22Rv1 (cell line): Measurements from ENCODE around the gene ERMAP.

Source experiments
- H3K27ac ChIP-seq: fragments of 450-650 bp; 2 replicates; pipeline ENCODE4 v1.5.1; 2017
- CTCF ChIP-seq: fragments of 450-650 bp; IDR thresholded peaks from 2 replicates; pipeline ENCODE4 v1.5.1; 2017; ENCODE audit warnings: mild to moderate bottlenecking
- ZFX ChIP-seq: fragments of 450-650 bp; IDR thresholded peaks from 2 replicates; pipeline ENCODE4 v1.6.1; 2017; ENCODE audit warnings: antibody characterized with exemption, borderline replicate concordance

The ERMAP gene

GRCh38 chr1:42834803-42835202, 17.9 kb downstream of the ERMAP start:
- TF ChIP-seq ZFX (no peak), CTCF (no peak)
- no peak overlapping the region for H3K27ac ChIP-seq

- TF ChIP-seq CTCF (no peak), ZFX (no peak)
- H3K27ac ChIP-seq = no peak overlapping the region
Measured at GRCh38 chr1:42835422-42835821, 18.5 kb downstream of the ERMAP start.

- no peak overlapping the region for H3K27ac ChIP-seq
Measured at GRCh38 chr1:42837709-42838108, 20.8 kb downstream of the ERMAP start.

GRCh38 chr1:42838482-42839190, 21.7 kb downstream of the ERMAP start:
- no peak overlapping the region for H3K27ac ChIP-seq
- TF ChIP-seq ZFX (no peak), CTCF (no peak)

More at GRCh38 chr1:42837709-42838108, 20.8 kb downstream of the ERMAP start:
- no peak for TF ChIP-seq CTCF
- TF ChIP-seq ZFX = no peak

- H3K27ac ChIP-seq = no peak overlapping the region
- TF ChIP-seq CTCF (no peak), ZFX (no peak)
Measured at GRCh38 chr1:42841010-42841409, 24.1 kb downstream of the ERMAP start.

GRCh38 chr1:42841440-42842147, 24.7 kb downstream of the ERMAP start:
- H3K27ac ChIP-seq = no peak overlapping the region
- TF ChIP-seq ZFX = no peak
- TF ChIP-seq CTCF = no peak

GRCh38 chr1:42844592-42845140, 27.7 kb downstream of the ERMAP start:
- TF ChIP-seq ZFX (no peak), CTCF (no peak)
- no peak overlapping the region for H3K27ac ChIP-seq
